GM19043 (cell line): Measurements from ENCODE around the gene RFLNA.

ENCODE experiments used
- ATAC-seq: cut with Tn5 transposase; IDR thresholded peaks from one replicate; pipeline ENCODE4 v1.9.1; 2021; ENCODE audit warnings: low read depth; ENCODE audit not compliant: unreplicated experiment

The RFLNA gene

GRCh38 chr12:124354400-124354799 lies 59.5 kb downstream of the RFLNA start:
- ATAC-seq, result no peak

GRCh38 chr12:124356221-124356620 lies 61.3 kb downstream of the RFLNA start:
- ATAC-seq, result no peak

- no peak for ATAC-seq
Measured at GRCh38 chr12:124357616-124358015, 62.7 kb downstream of the RFLNA start.

GRCh38 chr12:124358572-124358971 lies 63.7 kb downstream of the RFLNA start:
- no peak for ATAC-seq

DNA sequence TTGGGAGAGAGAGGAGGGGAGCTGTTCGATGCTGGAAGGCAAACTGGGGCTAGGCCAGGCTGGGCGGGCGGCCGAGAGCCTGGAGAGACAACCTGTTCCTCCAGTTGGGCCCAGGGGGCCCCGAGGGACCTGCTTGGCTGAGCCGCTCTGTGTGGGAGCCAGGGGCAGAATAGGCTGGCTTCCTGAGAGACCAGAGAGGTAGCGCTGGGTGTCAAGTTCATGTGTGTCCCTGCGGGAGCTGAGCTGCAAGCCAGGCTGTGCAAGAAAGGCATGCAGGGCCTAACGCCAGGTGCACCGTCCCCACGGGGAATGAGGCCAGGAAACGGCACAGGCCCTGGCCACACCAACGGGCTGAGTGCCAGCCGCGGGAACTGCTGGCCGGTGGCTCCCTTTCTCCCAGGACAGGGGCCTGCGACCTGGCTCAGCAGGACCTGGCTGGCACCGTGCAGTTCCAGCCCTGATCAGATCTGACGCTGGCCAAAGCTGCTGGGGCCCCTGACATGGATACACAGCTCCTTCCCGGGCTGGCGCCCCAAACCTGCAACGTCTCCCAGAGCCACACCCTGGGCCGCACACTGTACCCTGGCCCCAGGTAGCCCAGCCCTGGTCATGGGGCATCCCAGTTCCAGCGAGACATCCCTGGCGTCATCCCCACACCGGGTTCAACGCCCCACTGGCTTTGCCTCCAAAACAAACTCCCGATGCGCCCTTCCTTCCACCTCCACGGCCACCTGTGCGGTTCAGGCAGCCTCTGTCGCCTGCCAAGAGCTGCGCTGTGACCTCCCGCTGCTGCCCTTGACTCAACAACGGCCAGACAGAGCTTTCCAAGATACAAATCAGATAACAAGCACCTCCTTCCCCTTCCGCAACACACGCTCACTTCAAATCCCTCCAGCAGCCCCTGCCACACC lies 65.0 kb downstream of the RFLNA start:
- no peak for ATAC-seq

DNA sequence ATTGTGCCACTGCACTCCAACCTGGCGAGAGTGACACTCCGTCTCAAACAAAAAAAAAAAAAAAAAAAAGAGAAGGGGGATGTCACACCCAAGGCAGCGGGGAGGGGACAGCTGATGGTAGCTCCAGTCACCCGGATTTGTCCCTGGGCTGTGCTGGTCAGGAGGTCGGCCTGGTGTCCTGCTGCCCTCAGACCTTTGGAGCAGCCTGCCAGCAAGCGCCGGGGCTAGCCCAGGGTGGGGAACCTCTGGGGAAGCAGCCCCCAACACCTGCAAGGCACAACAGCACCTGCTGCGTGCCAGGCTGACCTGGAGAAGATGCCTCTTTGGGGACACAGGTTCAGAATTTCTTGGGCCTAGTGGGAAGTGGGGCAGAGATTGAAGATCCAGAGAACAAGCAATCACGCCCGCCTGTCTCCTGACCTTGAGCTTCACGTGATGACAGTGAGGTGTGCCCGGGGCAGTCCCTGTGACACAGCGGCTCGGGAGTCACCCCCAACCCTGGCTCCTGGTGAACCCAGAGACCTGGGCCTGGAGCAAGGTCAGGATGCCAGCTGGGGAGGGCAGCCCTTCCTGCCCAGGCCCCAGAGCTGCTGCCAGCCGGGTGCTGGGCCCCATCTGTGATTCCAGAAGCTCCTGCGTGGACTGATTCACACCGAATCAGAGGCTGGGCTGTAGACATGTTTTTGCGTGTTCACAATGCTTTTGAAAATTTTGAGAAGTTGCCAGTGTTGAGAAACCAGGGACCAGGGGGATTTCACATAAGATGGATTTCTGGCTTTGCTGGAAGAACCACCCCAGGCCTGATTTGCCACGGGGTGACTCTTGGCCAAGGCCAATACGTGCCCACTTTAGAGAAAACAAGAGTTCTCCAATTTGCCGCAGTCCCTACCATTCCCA lies 66.4 kb downstream of the RFLNA start:
- ATAC-seq, result no peak

DNA sequence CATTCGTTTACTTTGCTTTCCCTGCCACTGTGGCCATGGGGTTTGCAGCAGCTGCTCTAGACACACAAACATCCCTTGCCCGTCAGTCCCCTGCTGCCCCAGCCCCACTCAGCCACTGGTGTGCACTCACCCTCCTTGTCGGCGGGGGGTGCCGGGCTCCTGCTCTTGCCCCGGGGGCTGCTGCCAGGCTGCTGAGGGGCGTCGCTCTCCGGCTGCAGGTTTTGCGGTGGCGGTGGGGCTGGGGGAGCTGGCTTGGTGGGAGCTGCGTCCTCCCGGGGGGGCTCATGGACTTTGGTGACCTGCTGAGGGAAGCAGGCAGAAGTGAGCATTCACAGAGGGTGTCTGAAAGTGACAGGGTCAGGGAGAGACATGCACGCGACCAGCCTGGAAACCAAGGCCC lies 67.1 kb downstream of the RFLNA start:
- no peak for ATAC-seq

DNA sequence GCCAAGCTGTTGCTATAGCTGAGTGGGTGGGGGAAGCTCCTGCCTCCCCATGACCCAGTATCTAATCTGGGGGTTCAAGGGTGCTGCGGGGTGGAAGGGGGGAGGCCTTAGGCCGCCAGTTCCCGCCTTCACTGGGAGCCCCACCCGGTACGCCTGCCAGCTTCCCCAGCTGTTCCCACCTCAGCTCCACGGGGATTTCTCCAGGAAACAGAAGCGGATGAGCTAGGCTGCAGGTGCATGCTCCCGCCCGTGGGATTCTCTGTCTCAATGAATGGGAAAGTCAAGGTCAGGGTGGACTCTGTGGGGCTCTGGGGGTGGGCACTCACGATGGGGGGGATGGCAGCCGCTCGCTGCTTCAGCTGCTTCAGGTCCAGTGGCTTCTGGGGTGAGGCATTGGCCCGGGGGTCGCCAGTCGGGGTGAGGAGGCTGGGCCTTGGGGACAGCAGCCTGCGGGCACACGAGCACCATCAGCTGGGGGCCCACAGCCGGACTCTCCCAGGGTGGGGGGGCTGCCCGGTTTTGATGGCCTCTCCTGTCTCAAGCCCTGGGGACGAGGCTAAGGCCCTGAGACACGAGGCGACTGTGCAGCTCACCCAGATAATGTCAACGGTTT lies 68.6 kb downstream of the RFLNA start:
- no peak for ATAC-seq

DNA sequence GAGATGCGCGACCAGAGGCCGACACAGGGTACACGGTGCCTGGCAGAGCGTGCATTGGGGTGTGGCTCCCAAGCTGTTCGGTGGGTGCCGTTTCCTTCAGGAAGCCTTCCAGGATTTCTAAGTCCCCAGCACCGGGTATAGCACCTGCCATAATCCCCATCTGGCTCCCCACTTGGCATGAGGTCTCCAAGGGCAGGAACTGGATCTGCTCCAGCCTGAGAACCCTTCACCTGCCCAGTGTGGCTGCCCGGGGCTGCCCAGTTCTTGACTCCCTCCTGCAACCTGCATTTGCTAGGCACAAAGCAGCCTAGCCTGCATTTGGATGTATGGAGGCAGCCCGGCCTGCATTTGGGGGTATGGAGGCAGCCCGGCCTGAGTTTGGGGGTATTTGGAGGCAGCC lies 69.7 kb downstream of the RFLNA start:
- no peak for ATAC-seq
